ENCODE results near the gene AHCYL2. TPM values are rescaled to one million over a fixed set of nuclear protein-coding genes. Genes with fewer than 3 reads are reported as not detected.
"Not testable (repeated sequence)": the region's sequence is repeated elsewhere in the genome, so short reads cannot be mapped to it uniquely, and the experiment has no call there.

The AHCYL2 gene
- total RNA-seq, 2 donors from 2014 or later, result 14.3 to 51.9 TPM

DNA sequence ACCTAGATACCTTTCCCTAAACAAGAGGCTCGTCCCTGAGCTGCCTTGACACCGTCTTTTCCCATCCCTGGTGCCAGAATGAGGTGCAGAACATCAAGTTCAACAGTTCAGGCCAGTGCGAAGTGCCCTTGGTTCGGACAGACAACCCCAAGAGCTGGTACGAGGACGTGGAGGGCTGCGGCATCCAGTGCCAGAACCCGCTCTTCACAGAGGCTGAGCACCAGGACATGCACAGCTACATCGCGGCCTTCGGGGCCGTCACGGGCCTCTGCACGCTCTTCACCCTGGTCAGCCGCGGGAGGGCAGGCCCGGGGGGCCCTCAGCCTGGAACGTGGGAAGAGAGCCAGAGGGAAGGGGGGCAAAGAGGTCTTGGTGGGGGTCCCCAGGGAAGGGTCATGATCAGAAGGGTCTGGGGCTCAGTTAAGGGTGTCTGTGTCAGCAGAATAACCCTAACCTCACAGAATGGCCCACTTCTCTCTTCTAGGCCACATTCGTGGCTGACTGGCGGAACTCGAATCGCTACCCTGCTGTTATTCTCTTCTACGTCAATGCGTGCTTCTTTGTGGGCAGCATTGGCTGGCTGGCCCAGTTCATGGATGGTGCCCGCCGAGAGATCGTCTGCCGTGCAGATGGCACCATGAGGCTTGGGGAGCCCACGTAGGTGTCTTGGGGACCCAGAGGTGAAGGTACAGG, 19.6 kb upstream of the AHCYL2 start:
- no peak for DNase-seq (ENCODE audit: low spot score in 2 of 2)
- Mint-ChIP-seq H3K27ac (peak overlapping the region in 1 of 2 donors; percentile 2), H3K9me3 (no peaks in the 10 kb centered on the region), H3K36me3 (no peaks in the 10 kb centered on the region)
- ATAC-seq, result no peak

GRCh38 chr7:129205987-129206785, 18.6 kb upstream of the AHCYL2 start:
- Mint-ChIP-seq H3K36me3 (no peaks in the 10 kb centered on the region), H3K27ac (no peak overlapping the region), H3K9me3 (no peaks in the 10 kb centered on the region)
- DNase-seq (ENCODE audit: low spot score in 2 of 2) (no peak), ATAC-seq (no peak)

DNA sequence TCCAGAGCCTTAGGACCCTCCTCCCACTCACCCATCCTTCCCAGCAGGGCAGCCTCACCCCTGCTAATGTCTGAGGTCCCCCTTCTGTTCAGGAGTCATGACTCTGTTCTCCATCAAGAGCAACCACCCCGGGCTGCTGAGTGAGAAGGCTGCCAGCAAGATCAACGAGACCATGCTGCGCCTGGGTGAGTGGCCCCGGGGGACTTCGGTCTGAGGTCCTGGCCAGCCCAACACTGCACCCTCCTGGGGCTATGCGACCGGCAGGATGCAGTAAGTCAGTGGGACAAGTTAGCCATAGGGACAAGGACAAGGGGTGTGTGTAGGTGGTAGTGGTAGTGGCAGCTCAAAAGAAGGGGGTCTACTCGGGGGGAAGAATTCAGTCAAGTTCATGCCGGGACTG, 16.2 kb upstream of the AHCYL2 start:
- Mint-ChIP-seq H3K27ac (no peak overlapping the region), H3K9me3 (no peaks in the 10 kb centered on the region), H3K36me3 (no peaks in the 10 kb centered on the region)
- no peak for ATAC-seq
- no peak for DNase-seq (ENCODE audit: low spot score in 2 of 2)

DNA sequence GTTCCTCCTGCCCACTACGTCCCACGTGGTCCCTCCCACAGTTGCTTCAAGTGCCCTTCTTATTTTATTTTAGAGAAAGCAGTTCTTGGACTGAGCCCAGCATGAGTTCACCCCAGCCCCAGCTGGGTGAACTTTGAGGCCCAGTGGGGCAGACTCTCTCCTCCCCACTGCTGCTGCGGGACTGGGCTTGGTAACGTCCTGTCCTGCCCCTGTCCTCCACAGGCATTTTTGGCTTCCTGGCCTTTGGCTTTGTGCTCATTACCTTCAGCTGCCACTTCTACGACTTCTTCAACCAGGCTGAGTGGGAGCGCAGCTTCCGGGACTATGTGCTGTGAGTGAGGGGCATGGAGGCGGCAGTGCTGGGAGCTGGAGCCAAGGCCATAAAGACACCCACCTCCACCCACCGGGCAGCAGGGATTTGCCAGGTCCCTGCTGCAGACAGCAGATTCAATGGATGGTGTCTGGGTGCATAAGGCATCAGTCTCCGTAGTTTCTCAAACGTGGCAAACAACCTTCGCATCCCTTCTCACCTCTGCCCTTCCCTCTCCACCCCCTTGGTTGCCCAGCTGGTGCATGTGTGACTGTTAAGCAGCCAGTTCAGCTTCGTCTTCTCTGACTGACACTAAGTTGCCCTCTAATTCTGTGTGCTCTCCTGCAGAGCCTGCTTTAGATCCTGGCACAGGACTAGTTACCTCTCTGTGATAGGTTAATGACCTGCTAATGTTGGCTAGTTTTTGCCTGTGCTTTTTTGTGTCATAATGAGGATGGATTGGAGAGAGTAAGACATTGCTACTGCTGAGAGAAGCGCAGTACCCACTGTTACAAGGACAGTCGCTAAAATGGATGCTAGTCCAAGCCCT, 15.5 kb upstream of the AHCYL2 start:
- Mint-ChIP-seq H3K9me3 (no peaks in the 10 kb centered on the region), H3K27ac (no peak overlapping the region), H3K36me3 (no peaks in the 10 kb centered on the region)
- ATAC-seq, result no peak
- no peak for DNase-seq (ENCODE audit: low spot score in 2 of 2)

DNA sequence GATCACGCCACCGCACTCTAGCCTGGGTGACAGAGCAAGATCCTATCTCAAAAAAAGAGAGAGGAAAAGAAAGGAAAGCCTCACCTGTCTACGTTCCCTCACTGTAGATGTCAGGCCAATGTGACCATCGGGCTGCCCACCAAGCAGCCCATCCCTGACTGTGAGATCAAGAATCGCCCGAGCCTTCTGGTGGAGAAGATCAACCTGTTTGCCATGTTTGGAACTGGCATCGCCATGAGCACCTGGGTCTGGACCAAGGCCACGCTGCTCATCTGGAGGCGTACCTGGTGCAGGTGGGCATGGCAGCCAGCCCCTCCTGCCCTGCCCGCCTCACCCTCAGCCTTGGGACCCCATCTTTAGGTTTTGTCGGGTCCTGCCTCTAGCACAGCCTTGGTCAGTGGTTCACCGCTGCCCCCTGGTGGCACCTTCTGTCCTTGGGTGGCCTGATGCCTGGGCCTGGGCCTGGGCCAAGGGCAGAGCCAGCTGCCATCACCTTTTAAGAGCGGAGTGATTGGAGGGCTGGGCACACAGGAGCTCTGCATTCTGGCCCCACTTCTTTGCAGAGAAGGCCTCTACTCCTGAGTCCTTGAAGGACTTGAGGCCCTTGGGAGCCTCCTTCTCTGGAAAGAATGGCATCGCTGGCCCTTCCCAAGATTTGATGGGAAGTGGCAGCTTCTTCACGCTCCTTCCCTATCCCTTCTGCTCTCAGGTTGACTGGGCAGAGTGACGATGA, 14.4 kb upstream of the AHCYL2 start:
- peak; percentile 89 to 96 for ATAC-seq

GRCh38 chr7:129210989-129211312, 13.9 kb upstream of the AHCYL2 start:
- DNase-seq (ENCODE audit: low spot score in 2 of 2) (no peak), ATAC-seq (no peak)
- Mint-ChIP-seq H3K27ac (no peak overlapping the region), H3K9me3 (no peaks in the 10 kb centered on the region), H3K36me3 (no peaks in the 10 kb centered on the region)

More for the DNA sequence above, 14.4 kb upstream of the AHCYL2 start:
- Mint-ChIP-seq H3K9me3 (no peaks in the 10 kb centered on the region), H3K36me3 (no peaks in the 10 kb centered on the region), H3K27ac (no peak overlapping the region)
- DNase-seq (ENCODE audit: low spot score in 2 of 2), result peak in 1 of 2 donors; percentile 88

GRCh38 chr7:129212126-129212525, 12.7 kb upstream of the AHCYL2 start:
- ATAC-seq, result no peak
- no peaks in the 10 kb centered on the region for H3K36me3 Mint-ChIP-seq
- DNase-seq (ENCODE audit: low spot score in 2 of 2), result no peak
- H3K9me3 Mint-ChIP-seq, result no peaks in the 10 kb centered on the region
- H3K27ac Mint-ChIP-seq, result no peak overlapping the region

DNA sequence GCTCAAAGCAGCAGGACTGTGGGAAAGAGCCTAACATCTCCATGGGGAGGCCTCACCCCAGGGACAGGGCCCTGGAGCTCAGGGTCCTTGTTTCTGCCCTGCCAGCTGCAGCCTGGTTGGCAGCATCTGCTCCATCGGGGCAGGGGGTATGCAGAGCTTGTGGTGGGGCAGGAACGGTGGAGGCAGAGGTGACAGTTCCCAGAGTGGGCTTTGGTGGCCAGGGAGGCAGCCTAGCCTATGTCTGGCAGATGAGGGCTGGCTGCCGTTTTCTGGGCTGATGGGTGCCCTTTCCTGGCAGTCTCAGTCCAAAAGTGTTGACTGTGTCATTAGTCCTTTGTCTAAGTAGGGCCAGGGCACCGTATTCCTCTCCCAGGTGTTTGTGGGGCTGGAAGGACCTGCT, 12.2 kb upstream of the AHCYL2 start:
- Mint-ChIP-seq H3K9me3 (no peaks in the 10 kb centered on the region), H3K36me3 (no peaks in the 10 kb centered on the region), H3K27ac (no peak overlapping the region)
- no peak for ATAC-seq
- no peak for DNase-seq (ENCODE audit: low spot score in 2 of 2)

DNA sequence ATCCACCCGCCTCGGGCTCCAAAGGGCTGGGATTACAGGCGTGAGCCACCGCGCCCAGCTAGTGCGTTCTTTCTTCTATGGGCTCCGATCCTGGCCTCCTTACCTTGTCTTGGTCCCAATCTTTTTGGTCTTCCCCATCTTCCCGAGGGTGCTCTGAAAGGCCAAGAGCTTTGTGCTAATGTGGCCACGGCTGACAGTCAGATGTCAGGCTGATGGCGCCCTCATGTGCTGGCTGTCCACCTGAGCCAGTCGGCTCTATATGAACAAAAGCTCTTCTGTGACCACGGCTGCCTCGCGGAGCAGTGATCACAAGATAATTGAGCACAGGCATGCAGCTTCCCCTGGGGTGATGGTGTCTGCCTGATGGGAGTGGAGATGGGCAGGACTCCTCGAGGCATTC, 11.0 kb upstream of the AHCYL2 start:
- Mint-ChIP-seq H3K9me3 (no peaks in the 10 kb centered on the region), H3K27ac (peak overlapping the region in 1 of 2 donors; percentile 13), H3K36me3 (no peaks in the 10 kb centered on the region)
- ATAC-seq (no peak), DNase-seq (ENCODE audit: low spot score in 2 of 2) (peak in 1 of 2 donors; percentile 21)

DNA sequence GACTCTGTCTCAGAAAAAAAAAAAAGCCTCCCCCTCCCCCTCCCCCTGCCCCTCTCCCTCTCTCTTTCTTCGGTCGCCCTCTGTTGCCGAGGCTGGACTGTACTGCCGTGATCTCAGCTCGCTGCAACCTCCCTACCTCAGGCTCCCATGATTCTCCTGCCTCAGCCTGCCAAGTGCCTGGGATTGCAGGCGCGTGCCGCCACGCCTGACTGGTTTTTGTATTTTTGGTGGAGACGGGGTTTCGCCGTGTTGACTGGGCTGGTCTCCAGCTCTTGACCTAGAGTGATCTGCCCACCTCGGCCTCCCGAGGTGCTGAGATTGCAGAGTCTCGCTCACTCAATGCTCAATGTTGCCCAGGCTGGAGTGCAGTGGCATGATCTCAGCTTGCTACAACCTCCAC, 9.1 kb upstream of the AHCYL2 start:
- H3K36me3 Mint-ChIP-seq, result not testable (repeated sequence)

DNA sequence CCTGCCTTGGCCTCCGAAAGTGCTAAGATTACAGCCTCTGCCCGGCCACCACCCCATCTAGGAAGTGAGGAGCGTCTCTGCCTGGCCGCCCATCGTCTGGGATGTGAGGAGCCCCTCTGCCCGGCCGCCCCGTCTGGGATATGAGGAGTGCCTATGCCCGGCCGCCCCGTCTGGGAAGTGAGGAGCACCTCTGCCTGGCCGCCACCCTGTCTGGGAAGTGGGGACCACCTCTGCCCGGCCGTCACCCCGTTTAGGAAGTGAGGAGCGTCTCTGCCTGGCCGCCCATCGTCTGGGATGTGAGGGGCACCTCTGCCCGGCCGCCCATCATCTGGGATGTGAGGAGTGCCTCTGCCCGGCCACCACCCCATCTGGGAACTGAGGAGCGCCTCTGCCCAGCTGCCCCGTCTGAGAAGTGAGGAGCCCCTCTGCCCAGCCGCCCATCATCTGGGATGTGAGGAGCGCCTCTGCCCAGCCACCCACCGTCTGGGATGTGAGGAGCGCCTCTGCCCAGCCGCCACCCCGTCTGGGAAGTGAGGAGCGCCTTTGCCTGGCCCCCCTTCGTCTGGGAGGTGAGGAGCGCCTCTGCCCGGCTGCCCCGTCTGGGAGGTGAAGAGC, 8.6 kb upstream of the AHCYL2 start:
- DNase-seq (ENCODE audit: low spot score in 2 of 2); ATAC-seq; H3K9me3 Mint-ChIP-seq; H3K36me3 Mint-ChIP-seq; H3K27ac Mint-ChIP-seq: not testable (repeated sequence)

More for the DNA sequence above, 9.1 kb upstream of the AHCYL2 start:
- DNase-seq (ENCODE audit: low spot score in 2 of 2); ATAC-seq; H3K9me3 Mint-ChIP-seq; H3K27ac Mint-ChIP-seq: not testable (repeated sequence)

DNA sequence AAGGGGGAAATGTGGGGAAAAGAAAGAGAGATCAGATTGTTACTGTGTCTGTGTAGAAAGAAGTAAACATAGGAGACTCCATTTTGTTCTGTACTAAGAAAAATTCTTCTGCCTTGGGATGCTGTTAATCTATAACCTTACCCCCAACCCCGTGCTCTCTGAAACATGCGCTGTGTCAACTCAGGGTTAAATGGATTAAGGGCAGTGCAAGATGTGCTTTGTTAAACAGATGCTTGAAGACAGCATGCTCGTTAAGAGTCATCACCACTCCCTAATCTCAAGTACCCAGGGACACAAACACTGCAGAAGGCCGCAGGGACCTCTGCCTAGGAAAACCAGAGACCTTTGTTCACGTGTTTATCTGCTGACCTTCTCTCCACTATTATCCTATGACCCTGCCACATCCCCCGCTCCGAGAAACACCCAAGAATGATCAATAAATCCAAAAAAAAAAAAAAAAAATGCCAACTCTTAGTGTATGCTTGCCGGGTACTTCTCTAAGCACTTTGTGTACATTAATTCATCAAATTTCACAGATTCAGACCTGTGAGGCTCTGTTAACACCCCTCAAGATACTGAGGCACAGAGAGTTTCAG, 7.9 kb upstream of the AHCYL2 start:
- H3K36me3 Mint-ChIP-seq; ATAC-seq; DNase-seq (ENCODE audit: low spot score in 2 of 2); H3K9me3 Mint-ChIP-seq: not testable (repeated sequence)
- H3K27ac Mint-ChIP-seq, result peak overlapping the region in 1 of 2 donors; percentile 32

DNA sequence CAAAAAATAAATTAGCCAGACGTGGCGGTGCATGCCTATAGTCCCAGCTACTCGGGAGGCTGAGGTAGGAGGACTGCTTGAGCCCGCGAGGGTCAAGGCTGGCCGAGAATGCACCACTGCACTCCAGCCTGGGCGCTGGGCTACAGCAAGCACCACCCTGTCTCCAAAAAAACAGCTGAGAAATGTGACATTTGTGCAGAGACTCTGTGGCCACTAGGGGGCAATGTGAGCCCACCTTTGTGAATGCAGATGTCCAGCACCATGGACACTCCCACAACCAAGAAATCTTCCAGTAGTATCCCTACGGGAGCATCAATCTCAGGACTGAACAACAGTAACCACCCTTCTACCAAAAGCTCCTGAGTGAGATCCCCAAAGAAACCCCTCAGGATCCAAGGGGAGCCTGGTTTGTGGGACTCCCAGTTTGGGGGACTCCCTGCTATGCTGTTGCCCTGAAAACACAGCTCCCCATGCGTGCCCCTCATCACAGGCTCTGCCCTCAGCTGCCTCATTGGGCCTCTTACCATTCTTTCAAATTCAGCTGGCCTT, 6.2 kb upstream of the AHCYL2 start:
- Mint-ChIP-seq H3K36me3 (no peaks in the 10 kb centered on the region), H3K9me3 (no peaks in the 10 kb centered on the region), H3K27ac (peak overlapping the region; percentile 66 to 74)
- DNase-seq (ENCODE audit: low spot score in 2 of 2) (peak; percentile 77 to 84), ATAC-seq (peak; percentile 91 to 93)

- H3K36me3 Mint-ChIP-seq, result not testable (repeated sequence)
Measured at GRCh38 chr7:129219166-129219565, 5.7 kb upstream of the AHCYL2 start.

DNA sequence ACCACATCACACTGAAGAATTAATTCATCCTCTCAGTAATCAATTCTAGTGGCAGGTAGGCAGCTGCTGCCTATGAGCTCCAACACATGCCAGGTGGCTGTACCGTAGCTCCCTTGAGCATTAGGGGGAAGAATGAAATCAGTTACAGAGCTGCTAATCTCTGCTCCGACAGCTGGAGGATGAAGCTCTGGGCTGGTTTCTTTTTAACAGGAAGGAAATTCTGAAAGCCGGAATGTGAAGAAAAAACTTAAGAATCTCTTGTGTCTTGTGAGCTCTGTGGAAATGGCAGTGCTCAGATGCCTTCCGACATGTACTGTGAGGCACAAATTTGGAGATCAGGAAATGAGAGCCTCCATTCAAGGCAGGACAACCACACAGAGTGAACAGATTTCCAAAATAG, 2.8 kb upstream of the AHCYL2 start:
- Mint-ChIP-seq H3K27ac (peak overlapping the region in 1 of 2 donors; percentile 69), H3K36me3 (peaks cover 0 to 12% of the 10 kb centered on the region in 2 donors), H3K9me3 (no peaks in the 10 kb centered on the region)
- ATAC-seq, result no peak
- DNase-seq (ENCODE audit: low spot score in 2 of 2), result no peak

More at GRCh38 chr7:129219166-129219565, 5.7 kb upstream of the AHCYL2 start:
- not testable (repeated sequence) for H3K9me3 Mint-ChIP-seq; DNase-seq (ENCODE audit: low spot score in 2 of 2); ATAC-seq
- peak overlapping the region in 1 of 2 donors; percentile 66 for H3K27ac Mint-ChIP-seq

Measured in activated naive CD4-positive, alpha-beta T cell treated with anti-CD3 and anti-CD28 coated beads, Interleukin-2, amount 50 U/mL, for 72 hours (primary cell).